Activated CD4-positive, CD25-positive, alpha-beta regulatory T cell (primary cell): ENCODE measurements around the gene PCYT2.
A peak's percentile ranks its signal among the peaks of the same experiment; 100 is the strongest.
"Not testable (repeated sequence)": the region's sequence is repeated elsewhere in the genome, so short reads cannot be mapped to it uniquely, and the experiment has no call there.

Experiments
- DNase-seq, 4 experiments: peaks; one replicate each; lab custom pipeline; 2025; lab: John Stamatoyannopoulos, UW

PCYT2 gene

GRCh38 chr17:81911277-81911961 is at the start of gene PCYT2:
TSS of gene PCYT2 (minus strand) at chr17:81911399. CDS start at chr17:81911355, 44 bp downstream.
- DNase-seq, result peak; percentile 81 to 91 (median 86)

GRCh38 chr17:81960130-81960958 is 49.1 kb upstream of the PCYT2 start:
- no peak for DNase-seq

GRCh38 chr17:81959362-81960129 is 48.3 kb upstream of the PCYT2 start:
- DNase-seq, result peak; percentile 62 to 78 (median 67)

GRCh38 chr17:81958633-81959342 is 47.6 kb upstream of the PCYT2 start:
- DNase-seq, result no peak

- DNase-seq, result no peak
Measured at GRCh38 chr17:81957691-81958432, 46.7 kb upstream of the PCYT2 start.

GRCh38 chr17:81956607-81957589 is 45.7 kb upstream of the PCYT2 start:
- DNase-seq, result no peak

GRCh38 chr17:81955756-81956544 is 44.8 kb upstream of the PCYT2 start:
- no peak for DNase-seq

GRCh38 chr17:81955058-81955681 is 44.0 kb upstream of the PCYT2 start:
- DNase-seq, result no peak

GRCh38 chr17:81954131-81955057 is 43.2 kb upstream of the PCYT2 start:
- no peak for DNase-seq

- not testable (repeated sequence) for DNase-seq
Measured at GRCh38 chr17:81953443-81953842, 42.2 kb upstream of the PCYT2 start.

- no peak for DNase-seq
Measured at GRCh38 chr17:81952792-81953228, 41.6 kb upstream of the PCYT2 start.

- no peak for DNase-seq
Measured at GRCh38 chr17:81951785-81952684, 40.8 kb upstream of the PCYT2 start.

GRCh38 chr17:81950501-81950900 is 39.3 kb upstream of the PCYT2 start:
- DNase-seq, result no peak

GRCh38 chr17:81948635-81949378 is 37.6 kb upstream of the PCYT2 start:
- no peak for DNase-seq

GRCh38 chr17:81947189-81947588 is 36.0 kb upstream of the PCYT2 start, which contains the start of gene MYADML2:
TSS of gene MYADML2 (minus strand) at chr17:81947233. CDS start at chr17:81941741, 5,492 bp downstream.
- DNase-seq, result no peak
